NCI-H1694 treated with DMSO at 0.1 percent for 48 hours (cell line): ENCODE results near the gene SEC61A1.

Experiments used
- DNase-seq: peaks from one replicate; lab custom pipeline; 2025; lab: John Stamatoyannopoulos, UW

The SEC61A1 gene

GRCh38 chr3:128078322-128078721, 26.1 kb downstream of the SEC61A1 start:
- no peak for DNase-seq

DNA sequence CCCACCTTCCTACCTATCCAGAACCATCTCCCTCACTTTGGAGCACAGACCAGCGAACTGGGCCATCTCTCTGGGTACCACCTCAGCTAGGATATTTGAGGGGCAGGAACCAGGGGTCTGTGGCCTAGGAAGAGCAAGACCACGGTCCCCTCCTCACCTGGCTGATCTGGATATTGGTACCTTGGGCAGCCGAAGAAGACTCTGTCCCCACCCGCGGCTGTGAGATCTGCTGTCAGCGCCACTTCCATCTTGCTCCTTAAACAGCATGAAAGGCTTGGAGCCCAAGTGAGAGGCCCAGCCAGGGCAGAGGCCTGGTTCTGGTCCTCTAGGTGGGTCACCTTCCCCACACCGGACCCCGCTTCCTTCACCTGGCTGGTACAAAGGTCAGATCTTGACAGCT, 26.6 kb downstream of the SEC61A1 start:
- DNase-seq: no peak

- no peak for DNase-seq
Observed at GRCh38 chr3:128079823-128080222, 27.6 kb downstream of the SEC61A1 start.

GRCh38 chr3:128080323-128081080, 28.3 kb downstream of the SEC61A1 start:
- DNase-seq: no peak

DNA sequence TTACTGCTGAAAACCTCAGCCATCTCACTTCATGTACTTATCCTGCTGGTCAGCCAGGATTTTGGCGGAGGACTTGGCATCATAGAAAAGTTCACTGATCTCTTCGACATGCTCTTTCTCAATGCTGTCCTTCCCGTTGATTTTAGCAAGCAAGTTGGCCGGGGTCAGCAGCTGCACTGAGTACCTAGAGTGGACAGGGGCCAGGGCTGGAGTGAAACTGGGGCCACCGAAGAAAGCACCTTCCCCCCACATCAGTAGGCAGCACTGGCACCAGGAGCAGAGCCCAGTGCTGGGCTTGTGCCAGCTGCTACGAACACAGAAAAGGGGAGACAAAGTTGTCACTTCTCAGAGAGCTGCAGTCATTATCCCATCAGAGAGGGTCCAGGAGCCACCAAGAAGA, 29.0 kb downstream of the SEC61A1 start:
- no peak for DNase-seq

- no peak for DNase-seq
Observed at GRCh38 chr3:128081846-128082245, 29.6 kb downstream of the SEC61A1 start.

GRCh38 chr3:128082546-128082945, 30.3 kb downstream of the SEC61A1 start:
- no peak for DNase-seq

DNA sequence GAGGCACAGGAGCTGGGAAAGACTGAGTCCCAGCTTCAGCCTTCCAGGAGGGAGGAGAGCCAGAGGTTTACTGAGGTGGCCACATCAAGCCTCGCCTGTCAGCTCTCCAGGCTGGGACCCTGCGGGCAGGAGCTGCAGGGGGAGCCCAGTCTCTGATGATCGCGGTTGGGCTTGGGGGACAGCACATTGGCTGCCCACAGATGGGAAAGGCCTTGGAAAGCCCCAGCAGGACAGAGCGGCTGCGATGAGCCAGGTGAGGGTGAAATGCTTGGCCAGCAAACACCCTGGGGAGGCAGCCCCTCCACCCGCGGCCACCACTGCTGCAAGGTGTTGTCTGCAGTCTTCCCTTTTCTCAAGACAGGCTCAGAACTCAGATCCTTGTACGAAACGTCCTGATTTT, 31.2 kb downstream of the SEC61A1 start:
- no peak for DNase-seq

- no peak for DNase-seq
Observed at GRCh38 chr3:128083980-128084674, 31.9 kb downstream of the SEC61A1 start.

GRCh38 chr3:128084675-128085021, 32.4 kb downstream of the SEC61A1 start:
- no peak for DNase-seq

- no peak for DNase-seq
Observed at GRCh38 chr3:128089135-128089534, 36.9 kb downstream of the SEC61A1 start.

GRCh38 chr3:128091586-128091985, 39.3 kb downstream of the SEC61A1 start:
- no peak for DNase-seq

GRCh38 chr3:128094295-128095151, 42.3 kb downstream of the SEC61A1 start:
- no peak for DNase-seq

DNA sequence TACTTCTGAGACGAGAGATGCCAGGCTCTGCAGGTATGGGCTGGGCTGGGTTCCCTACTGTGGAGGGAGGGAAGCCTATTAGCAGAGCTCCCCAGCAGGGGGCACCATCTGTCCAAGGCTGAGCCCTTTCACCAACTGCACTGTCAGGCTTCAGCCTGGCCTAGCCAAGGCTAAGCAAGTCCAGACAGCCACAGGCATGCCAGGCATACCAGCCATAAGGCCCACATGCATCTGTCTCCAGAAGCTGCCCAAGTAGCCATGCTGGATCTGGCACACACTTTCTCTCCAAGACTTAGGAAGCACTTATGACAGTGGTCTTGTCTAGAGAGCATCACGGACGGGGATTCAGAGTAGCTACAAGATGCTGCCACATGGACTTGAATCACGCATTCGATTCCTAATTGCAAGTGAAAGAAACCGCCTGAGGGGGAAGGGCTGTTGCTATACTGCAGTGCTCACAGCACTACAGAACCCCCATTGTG, 43.0 kb downstream of the SEC61A1 start:
- peak; percentile 84 for DNase-seq

GRCh38 chr3:128098234-128098633, 46.0 kb downstream of the SEC61A1 start:
- no peak for DNase-seq

- DNase-seq: no peak
Observed at GRCh38 chr3:128100161-128100560, 47.9 kb downstream of the SEC61A1 start.

- DNase-seq: no peak
Observed at GRCh38 chr3:128100638-128101037, 48.4 kb downstream of the SEC61A1 start.

DNA sequence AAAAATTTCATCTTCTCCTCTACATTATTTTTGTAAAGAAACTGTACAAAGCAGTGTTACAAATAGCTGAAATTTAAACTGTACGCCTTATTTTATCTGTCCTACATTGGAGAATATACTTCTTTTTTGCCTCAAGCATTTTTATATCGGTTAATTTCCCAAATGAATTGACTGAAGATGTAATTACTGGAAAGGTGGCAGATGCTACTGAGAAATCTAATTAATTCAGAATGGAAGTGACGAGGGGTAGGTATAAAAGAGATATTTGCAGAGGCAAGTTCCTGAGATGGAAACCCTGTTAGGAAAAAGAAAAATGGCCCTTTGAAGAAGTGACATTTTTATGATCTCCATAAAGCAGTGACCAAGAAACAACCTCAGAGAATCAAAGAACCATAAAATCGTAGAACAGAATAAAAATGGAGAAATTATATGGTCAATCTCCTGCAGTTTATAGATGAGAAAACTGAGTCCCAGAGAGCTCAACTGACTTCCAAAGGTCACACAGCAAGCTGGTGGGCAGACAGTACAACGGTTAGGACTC, 51.0 kb downstream of the SEC61A1 start:
- DNase-seq: no peak

DNA sequence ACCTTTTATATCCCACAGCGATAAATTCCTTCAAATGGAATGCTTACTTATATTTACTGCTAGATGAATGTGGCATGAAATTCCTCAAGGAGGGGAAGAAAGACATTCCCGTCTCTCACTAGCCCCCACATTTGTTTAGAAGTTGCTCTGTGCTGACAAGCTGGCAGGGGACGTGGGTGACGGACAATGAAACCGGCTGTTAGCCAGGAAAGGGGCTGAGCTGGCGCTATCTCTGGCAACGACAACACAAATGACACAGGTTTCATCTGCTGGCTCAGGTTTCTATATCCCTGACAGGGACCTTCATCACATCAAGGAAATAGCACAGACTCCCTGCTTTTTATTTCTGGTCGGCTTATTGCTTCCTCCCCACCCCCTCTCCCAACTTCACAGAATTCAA, 55.6 kb downstream of the SEC61A1 start:
- no peak for DNase-seq

DNA sequence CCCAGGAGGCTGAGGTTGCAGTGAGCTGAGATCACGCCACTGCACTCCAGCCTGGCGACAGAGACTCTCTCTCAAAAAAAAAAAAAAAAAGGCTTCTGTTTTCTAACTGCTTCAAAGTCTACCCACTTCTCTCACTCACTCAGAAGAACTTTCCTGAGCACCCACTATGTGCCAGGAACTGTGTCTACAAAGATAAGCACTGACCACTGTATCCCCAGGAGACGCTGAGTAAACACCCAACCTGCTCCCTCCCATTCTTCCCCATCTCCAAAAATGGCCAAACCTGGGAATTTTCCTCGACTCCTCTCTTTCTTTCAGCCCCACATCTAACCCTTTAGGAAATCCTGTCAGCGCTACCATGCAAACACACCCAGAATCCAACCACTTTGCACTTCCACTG, 58.9 kb downstream of the SEC61A1 start:
- DNase-seq: no peak

DNA sequence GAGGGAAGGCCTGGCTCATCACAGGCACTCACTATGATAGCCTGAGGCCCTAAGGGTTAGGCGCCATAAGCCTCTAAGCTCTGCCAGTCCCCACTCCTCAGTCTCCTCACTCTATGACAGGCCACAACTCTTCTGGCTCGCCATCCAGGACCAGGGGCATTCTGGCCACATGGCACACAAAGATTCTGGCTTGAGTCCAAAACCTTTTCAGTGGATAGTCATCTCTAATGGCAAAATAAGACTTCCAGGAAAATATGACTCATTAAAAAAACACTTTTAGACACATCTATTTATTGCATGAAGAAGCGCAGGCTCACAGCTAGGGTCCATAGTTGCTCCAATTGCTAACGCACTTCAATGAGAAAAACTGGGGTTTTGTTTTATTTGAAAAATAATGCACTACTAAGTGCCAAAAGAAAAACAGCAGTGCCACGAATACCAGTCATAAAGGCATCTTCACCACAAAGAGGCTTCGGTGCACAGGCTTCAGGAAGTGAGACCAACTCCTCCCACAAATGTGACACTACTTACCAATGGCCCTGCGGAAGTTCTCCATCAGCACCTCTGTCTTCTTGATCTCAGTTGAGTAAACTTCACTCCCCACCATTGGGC, 60.2 kb downstream of the SEC61A1 start:
- no peak for DNase-seq
